SK-N-MC (cell line): ENCODE measurements around the gene GRID2.

ENCODE experiments used
- EZH2 ChIP-seq: fragments of 200-600 bp; sonication (generic); IDR thresholded peaks from one replicate; pipeline ENCODE4 v1.6.1; 2017; ENCODE audit warnings: antibody characterized with exemption
- FOXP2 ChIP-seq: optimal IDR thresholded peaks from 2 replicates; pipeline ENCODE3; 2011; ENCODE audit warnings: mild to moderate bottlenecking, moderate library complexity; ENCODE audit not compliant: insufficient read depth; ENCODE audit errors: extremely low read length, control extremely low read depth
- POLR2AphosphoS5 ChIP-seq: IDR thresholded peaks from 2 replicates; pipeline ENCODE4 v1.6.1; 2012; ENCODE audit warnings: mild to moderate bottlenecking, low read depth, low read length, borderline replicate concordance

GRCh38 chr4:92606227-92606626 lies 302.5 kb downstream of the GRID2 start:
- no peak for TF ChIP-seq POLR2AphosphoS5
- TF ChIP-seq EZH2 = no peak
- no peak for TF ChIP-seq FOXP2
